MCF 10A (cell line): ENCODE data around the gene USP6NL. TPM values are rescaled to one million over a fixed set of nuclear protein-coding genes. Genes with fewer than 3 reads are reported as not detected.

Experiments used
- BruUV-seq: library from RNA; stranded (reverse); fragments of 400-500 nt; replicated peaks from 2 replicates; lab custom pipeline; 2021; lab: Mats Ljungman, UMichigan
- CTCF ChIA-PET: fragments of 300-600 bp; sonication (Branson Sonifier 250); formaldehyde crosslinking; extraction: SDS; loops from one replicate; lab custom pipeline; 2021; ENCODE audit warnings: antibody characterized with exemption, inconsistent platforms; lab: Yijun Ruan, JAX
- POLR2A ChIA-PET: fragments of 300-600, 350-650 bp; sonication (Branson Sonifier 250); formaldehyde crosslinking; extraction: SDS; loops from one replicate; lab custom pipeline; 2020; ENCODE audit warnings: antibody characterized with exemption, inconsistent platforms; lab: Yijun Ruan, JAX
- DNase-seq: peaks from one replicate; pipeline ENCODE4 v3.0.0-alpha.2; 2018; ENCODE audit not compliant: unreplicated experiment
- H3K27ac Mint-ChIP-seq: one replicate; pipeline ENCODE4 v1.8.0; 2022; ENCODE audit warnings: mild to moderate bottlenecking, low read depth, mixed read lengths; ENCODE audit not compliant: unreplicated experiment
- H3K27me3 Mint-ChIP-seq: one replicate; pipeline ENCODE4 v1.8.0; 2022; ENCODE audit warnings: mixed read lengths; ENCODE audit not compliant: insufficient read depth, unreplicated experiment
- H3K36me3 Mint-ChIP-seq: one replicate; pipeline ENCODE4 v1.8.0; 2022; ENCODE audit warnings: mild to moderate bottlenecking, moderate library complexity, mixed read lengths; ENCODE audit not compliant: insufficient read depth, unreplicated experiment
- H3K4me1 Mint-ChIP-seq: one replicate; pipeline ENCODE4 v1.8.0; 2022; ENCODE audit warnings: mixed read lengths; ENCODE audit not compliant: insufficient read depth, unreplicated experiment
- H3K4me3 Mint-ChIP-seq: one replicate; pipeline ENCODE4 v1.8.0; 2022; ENCODE audit warnings: mild to moderate bottlenecking, moderate library complexity, mixed read lengths; ENCODE audit not compliant: unreplicated experiment
- H3K9me3 Mint-ChIP-seq: one replicate; pipeline ENCODE4 v1.8.0; 2022; ENCODE audit warnings: mixed read lengths; ENCODE audit not compliant: unreplicated experiment
- intact Hi-C: fragments of 100-400 bp; cut with micrococcal nuclease; formaldehyde crosslinking; loops from 2 replicates; pipeline ENCODE4 v1.14.1; 2022
- total RNA-seq: library from RNA; stranded (reverse); gene quantifications from 2 replicates; pipeline ENCODE4 v1.2.3, GENCODE V29; 2022
- TF ChIP-seq, protein P1 (sequence below): fragments of 200-600 bp; IDR thresholded peaks from one replicate; pipeline ENCODE4 v1.8.0; 2022; ENCODE audit warnings: antibody characterized with exemption, mild to moderate bottlenecking; ENCODE audit not compliant: unreplicated experiment

USP6NL gene
- total RNA-seq, 1 experiment from 2014 or later: 19.2 TPM

DNA sequence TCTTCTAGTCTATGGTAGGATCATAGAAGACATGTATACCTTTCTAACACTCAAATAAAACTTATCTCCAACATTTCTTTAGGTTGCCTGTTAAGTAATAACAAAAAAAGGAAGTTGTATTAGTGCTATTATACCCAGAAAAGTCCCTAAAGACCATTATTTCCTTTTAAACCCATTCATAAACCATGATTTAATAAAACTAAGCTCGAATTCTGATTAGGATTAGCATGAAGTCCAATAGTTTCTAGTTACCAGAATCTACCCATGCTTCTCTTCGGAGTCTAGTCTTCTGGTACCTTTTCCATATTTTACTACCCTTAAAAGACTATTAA is 62.7 kb downstream of the USP6NL start:
- no peak overlapping the region for H3K27ac Mint-ChIP-seq
- ChIA-PET POLR2A (interaction anchor here (1.2 to 3.3 kb wide), 4 partner anchors 9 to 59 kb away, joined by 3 to 10 read pairs (median 8); no protein-coding TSS in a partner anchor), CTCF (interaction anchor here (0.6 to 0.9 kb wide), 3 partner anchors 179 to 921 kb away, joined by 3 read pairs; no protein-coding TSS in a partner anchor)
- H3K4me3 Mint-ChIP-seq: no peak overlapping the region
- DNase-seq: no peak
- intact Hi-C loops: no loop called here
- no peaks in the 10 kb centered on the region for H3K36me3 Mint-ChIP-seq
- BruUV-seq: no TSS peak
- peaks cover 19% of the 10 kb centered on the region for H3K4me1 Mint-ChIP-seq
- TF ChIP-seq, protein P1, sequence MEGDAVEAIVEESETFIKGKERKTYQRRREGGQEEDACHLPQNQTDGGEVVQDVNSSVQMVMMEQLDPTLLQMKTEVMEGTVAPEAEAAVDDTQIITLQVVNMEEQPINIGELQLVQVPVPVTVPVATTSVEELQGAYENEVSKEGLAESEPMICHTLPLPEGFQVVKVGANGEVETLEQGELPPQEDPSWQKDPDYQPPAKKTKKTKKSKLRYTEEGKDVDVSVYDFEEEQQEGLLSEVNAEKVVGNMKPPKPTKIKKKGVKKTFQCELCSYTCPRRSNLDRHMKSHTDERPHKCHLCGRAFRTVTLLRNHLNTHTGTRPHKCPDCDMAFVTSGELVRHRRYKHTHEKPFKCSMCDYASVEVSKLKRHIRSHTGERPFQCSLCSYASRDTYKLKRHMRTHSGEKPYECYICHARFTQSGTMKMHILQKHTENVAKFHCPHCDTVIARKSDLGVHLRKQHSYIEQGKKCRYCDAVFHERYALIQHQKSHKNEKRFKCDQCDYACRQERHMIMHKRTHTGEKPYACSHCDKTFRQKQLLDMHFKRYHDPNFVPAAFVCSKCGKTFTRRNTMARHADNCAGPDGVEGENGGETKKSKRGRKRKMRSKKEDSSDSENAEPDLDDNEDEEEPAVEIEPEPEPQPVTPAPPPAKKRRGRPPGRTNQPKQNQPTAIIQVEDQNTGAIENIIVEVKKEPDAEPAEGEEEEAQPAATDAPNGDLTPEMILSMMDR: no peak
- no peaks in the 10 kb centered on the region for H3K9me3 Mint-ChIP-seq
- no peaks in the 10 kb centered on the region for H3K27me3 Mint-ChIP-seq

DNA sequence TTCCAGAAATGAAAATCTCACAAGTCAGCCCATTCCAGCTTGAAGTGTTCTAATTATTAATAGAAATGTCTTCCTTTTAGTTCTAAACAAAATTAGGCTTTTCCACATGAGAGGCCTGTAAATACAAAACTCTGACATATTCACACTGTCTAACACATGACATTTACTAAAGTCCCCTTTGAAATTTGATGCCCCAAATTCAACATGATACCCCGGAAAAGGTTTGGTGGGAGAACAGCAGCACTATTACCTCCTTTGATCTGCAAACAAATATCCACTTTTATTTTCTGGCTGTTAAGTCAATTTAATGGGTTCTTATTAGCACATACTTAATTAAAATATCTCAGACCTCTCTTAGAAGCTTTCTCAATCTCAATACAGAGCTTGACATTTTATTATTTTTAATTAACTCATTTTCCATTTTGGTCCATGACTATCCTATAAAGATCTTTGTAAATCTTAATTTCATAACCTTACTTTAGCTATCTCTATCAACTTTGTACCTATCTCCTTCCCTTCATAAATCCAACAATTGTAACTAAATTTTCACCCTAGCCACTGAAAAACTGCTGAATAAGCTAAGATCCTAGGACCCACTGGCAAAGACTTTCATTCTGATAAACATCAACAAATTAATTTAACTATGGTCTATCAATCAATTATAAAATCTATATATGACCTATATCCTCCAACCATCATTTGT is 63.2 kb downstream of the USP6NL start:
- BruUV-seq: no TSS peak
- Mint-ChIP-seq H3K4me3 (no peak overlapping the region), H3K36me3 (no peaks in the 10 kb centered on the region), H3K27me3 (no peaks in the 10 kb centered on the region), H3K4me1 (peaks cover 19% of the 10 kb centered on the region), H3K27ac (no peak overlapping the region), H3K9me3 (no peaks in the 10 kb centered on the region)
- POLR2A ChIA-PET: interaction anchor here (1.2 to 3.3 kb wide), 4 partner anchors 8 to 59 kb away, joined by 3 to 10 read pairs (median 8); no protein-coding TSS in a partner anchor
- intact Hi-C loops: no loop called here
- TF ChIP-seq, protein P1: no peak
- CTCF ChIA-PET: interaction anchor here (0.6 to 0.9 kb wide), 4 partner anchors 173 to 920 kb away, joined by 3 read pairs; no protein-coding TSS in a partner anchor
- no peak for DNase-seq

DNA sequence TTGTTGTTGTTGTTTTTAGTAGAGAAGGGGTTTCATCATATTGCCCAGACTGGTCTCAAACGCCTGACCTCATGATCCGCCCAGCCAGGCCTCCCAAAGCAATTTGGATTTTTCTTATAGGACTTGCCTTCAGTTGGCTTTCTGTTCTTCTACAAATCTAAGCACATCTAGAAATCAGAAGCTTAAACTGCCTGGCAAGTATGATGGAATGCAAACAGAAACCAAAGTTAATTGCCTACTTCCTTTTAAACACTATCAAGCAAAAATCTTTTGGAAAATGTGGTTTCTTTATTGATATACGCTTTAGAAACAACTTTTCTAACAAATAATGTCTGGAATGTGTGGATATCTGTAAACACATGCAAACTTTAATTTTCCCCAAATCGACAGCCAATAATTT is 64.9 kb downstream of the USP6NL start:
- no peak overlapping the region for H3K4me3 Mint-ChIP-seq
- H3K36me3 Mint-ChIP-seq: no peaks in the 10 kb centered on the region
- CTCF ChIA-PET: no interaction called here
- POLR2A ChIA-PET: interaction anchor here (3.3 kb wide), 1 partner anchor 61 kb away, joined by 10 read pairs; no protein-coding TSS in a partner anchor
- peaks cover 7% of the 10 kb centered on the region for H3K4me1 Mint-ChIP-seq
- BruUV-seq: no TSS peak
- intact Hi-C loops: no loop called here
- TF ChIP-seq, protein P1: no peak
- no peak for DNase-seq
- H3K9me3 Mint-ChIP-seq: no peaks in the 10 kb centered on the region
- no peaks in the 10 kb centered on the region for H3K27me3 Mint-ChIP-seq
- H3K27ac Mint-ChIP-seq: no peak overlapping the region

DNA sequence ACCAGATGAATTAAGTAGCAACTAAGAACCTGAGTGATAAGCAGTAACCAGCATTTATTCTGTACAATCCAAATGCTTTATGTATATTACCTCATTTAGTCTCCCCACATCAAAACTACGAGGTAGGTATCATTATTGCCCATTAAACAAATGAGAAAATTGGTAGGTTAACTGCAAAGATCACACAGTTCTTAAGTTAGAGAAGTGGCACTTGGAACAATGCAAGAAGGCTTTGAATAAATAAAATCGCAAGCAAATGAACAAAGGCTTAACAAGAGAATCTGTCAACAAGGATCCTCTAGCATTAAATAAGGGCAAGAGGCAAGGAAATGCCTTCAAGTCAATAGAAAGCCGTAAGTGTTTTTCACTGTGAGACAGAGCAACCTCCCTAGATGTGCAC is 70.2 kb downstream of the USP6NL start:
- no TSS peak for BruUV-seq
- TF ChIP-seq, protein P1: no peak
- DNase-seq: no peak
- Mint-ChIP-seq H3K36me3 (no peaks in the 10 kb centered on the region), H3K9me3 (no peaks in the 10 kb centered on the region), H3K4me1 (peaks cover 17% of the 10 kb centered on the region), H3K27me3 (no peaks in the 10 kb centered on the region), H3K27ac (no peak overlapping the region), H3K4me3 (no peak overlapping the region)
- POLR2A ChIA-PET: interaction anchor here (0.8 kb wide), 1 partner anchor 53 kb away, joined by 3 read pairs; no protein-coding TSS in a partner anchor
- intact Hi-C loops: no loop called here
- CTCF ChIA-PET: no interaction called here
